IPS DF 19.7 (cell line): ENCODE results near the gene MAPKAP1.

Source experiments
- DNase-seq: peaks from one replicate; pipeline ENCODE4 v3.0.0-alpha.2; 2013; ENCODE audit warnings: low read depth, low spot score

MAPKAP1 gene

GRCh38 chr9:125644819-125645507, 62.0 kb downstream of the MAPKAP1 start:
- DNase-seq, result no peak

DNA sequence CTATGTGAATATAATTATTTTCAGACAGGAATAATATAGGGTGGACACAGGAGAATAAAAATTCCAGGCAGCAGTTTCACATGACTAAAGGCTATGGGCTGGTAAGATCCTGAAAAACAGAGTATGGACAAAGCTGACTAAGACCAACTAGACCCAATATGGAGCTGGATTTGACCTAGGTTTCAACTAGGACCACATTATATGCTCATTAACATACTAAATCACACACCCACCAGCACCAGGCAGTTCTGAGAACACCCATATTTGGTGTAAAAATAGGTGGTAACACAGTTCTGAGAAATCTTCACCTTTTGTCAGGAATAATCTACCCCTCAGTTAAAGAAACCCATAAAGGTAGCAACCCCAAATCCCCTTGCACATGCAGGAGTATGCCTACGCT, 64.7 kb downstream of the MAPKAP1 start:
- no peak for DNase-seq

GRCh38 chr9:125639057-125639456, 68.0 kb downstream of the MAPKAP1 start:
- no peak for DNase-seq

DNA sequence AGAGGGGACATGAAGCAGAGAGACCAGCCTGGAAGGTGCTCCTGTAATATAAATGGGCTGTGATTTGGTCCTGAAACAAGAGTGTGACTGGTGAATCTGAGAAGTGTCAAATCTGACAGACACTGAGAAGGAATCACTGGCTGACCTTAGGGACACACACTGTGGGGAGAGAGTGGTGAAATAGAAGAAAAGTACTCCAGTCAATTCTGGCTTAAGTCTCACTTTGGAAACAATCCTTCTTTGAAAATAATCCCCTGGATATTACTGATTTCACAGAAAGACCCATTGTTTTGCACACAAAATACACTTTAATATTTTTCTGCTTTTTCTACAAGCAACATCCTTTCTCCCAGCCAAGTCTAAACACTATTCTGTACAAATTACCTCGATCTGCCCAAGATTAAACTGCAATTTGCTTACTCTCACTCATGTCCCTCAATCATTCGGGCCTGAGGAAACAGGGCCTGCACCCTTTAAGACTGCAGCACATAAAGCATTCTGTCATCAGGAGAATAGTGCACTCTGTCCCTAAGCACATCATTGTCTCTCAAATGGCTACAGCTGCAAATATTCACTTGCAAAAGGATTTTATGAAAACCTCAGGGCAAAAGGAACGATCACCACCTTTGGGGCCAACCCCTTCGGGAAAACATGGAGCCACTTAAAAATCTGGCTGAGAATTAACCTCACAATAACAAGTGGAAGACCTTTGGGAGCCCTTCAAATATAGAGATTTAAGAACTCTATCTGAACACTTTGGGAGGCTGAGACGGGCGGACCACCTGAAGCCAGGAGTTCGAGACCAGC, 68.6 kb downstream of the MAPKAP1 start:
- DNase-seq, result no peak

- no peak for DNase-seq
These were observed 69.8 kb downstream of the MAPKAP1 start for GRCh38 chr9:125637241-125637640.

DNA sequence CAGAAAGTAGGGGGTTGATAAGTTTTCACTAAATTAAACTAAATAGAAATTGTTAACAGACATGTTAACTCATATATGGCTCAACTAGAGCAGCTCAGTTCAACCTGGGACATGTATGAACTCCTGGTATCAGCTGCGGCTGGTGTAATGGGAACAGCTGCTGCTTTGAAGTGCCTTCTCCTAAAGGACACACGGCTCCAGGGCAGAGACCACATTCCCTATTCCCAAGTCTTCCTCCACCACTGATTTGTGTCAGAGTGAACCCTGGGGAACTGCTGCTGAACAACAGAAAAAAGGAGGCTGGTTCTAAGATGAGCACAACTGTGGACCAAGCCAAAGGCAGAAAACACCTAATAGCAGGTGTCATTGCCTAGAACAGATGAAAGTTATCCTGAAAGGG, 71.1 kb downstream of the MAPKAP1 start:
- DNase-seq, result no peak

DNA sequence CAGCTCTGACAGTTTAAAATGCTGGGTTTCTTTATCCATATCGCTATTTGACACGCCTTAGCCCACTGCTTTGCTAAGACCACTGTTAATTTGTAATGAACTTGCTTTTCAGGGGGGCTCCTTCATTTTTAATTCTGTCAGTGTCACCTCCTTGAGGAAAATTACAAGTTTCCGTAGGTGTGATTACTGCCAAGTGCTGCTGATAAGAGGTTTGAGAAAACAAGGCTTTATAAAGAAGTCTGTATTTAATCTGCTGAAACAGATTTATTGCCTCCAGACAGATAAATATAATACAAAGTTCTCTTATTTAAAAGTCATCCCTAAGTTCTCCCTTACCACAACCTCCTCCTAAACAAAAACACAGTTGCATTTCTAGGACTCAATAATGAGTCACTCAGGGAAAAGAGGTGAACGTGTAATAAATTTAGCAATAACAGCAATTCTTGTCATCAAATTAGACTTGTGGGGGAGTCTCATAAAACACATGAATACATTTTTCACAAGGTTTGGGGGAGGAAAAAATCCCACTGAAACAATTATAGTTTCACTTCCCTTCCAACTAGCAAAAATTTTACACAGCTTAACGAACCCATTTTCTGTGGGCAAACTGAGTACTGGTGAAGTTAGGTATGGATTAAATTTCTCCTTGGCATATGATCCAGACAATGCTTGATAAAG, 72.8 kb downstream of the MAPKAP1 start:
- DNase-seq, result no peak

- no peak for DNase-seq
These were observed 73.8 kb downstream of the MAPKAP1 start for GRCh38 chr9:125633116-125633745.

- no peak for DNase-seq
These were observed 74.5 kb downstream of the MAPKAP1 start for GRCh38 chr9:125632321-125633115.

GRCh38 chr9:125631391-125632085, 75.5 kb downstream of the MAPKAP1 start:
- DNase-seq, result no peak

DNA sequence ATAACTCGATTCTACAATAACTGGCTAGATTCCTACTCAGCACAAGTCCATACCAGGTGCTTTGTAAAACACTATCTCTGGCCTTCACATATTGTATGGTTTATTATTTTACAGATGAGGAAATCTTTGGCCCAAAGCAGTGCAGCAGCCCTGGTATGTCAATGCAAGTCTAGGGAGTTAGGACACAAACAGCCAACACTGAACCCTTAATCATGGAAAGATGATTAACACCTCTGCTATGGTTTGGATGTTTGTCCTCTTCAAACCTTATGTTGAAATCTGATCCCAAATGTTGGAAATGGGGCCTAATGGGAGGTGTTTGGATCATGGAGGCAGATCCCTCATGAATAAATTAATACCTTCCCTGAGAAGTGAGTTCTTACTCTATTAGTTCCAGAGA, 76.6 kb downstream of the MAPKAP1 start:
- DNase-seq, result no peak

DNA sequence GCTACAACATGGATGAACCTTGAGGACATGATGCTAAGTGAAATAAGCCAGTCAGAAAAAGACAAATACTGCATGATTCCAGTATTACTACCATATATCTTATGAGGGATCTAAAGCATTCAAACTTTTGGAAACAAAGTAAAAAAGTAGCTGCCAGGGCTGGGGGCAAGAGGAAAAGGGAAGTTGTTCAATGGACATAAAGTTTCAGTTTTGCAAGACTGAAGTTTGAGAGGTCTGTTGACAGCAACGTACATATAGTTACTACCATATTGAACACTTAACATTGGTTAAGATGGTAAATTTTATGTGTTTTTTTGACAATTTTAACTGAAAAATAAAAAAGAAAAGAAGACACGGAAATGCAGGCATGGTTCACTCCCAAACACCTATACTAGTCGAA, 77.6 kb downstream of the MAPKAP1 start:
- no peak for DNase-seq

DNA sequence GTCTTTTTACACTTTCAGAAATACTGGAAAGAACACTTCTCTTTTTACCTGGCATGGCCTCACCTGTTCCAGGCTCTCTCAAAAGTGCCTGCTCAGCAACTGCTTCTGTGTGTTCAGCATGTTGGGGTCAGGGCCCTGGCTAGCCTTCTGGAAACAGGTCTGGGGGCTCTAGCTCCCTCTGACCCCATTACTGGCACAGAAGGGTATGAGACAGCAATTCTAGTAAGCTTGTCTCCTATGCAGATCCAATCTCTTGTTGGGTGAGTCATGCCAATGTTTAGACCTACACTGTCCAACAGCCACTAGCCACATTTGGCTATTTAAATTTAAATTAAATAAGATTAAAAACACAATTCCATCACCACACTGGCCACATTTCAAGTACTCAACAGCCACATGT, 80.8 kb downstream of the MAPKAP1 start:
- DNase-seq, result no peak

- no peak for DNase-seq
These were observed 85.8 kb downstream of the MAPKAP1 start for GRCh38 chr9:125621170-125621569.

DNA sequence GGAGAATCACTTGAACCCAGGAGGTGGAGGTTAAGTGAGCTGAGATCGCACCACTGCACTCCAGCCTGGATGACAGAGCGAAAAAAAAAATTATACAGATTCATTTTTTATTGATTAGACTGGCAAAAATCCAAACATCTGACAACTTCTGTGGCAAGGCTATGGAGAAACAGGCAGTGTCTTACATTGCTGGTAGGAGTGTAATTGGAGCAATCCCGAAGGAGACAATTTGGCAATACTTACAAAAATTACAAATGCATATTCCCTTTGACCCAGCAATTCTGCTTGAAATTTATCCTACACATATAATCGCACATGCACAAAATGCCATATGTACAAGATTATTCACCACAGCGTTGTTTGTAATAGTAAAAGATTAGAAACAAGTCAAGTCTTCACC, 86.8 kb downstream of the MAPKAP1 start:
- DNase-seq, result no peak

- DNase-seq, result no peak
These were observed 89.9 kb downstream of the MAPKAP1 start for GRCh38 chr9:125617087-125617486.

DNA sequence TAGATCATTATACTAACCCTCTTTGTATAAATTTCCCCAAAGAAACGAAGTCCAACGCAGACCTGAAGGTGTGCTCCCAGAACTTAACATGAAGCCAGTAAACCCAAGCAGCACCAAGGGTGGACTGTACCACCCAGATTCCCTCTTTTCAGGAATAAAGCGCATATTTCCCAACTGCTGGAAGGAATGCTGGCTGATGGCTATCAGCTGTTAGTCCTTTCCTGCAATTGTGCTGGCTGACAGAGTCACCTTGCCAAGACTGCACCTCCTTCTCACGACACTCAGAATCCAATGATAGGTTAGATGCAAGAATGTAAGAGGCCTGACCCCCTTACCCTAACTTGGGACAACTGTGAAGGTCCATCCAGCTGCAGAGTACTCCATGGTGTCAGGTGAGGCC, 93.9 kb downstream of the MAPKAP1 start:
- no peak for DNase-seq

DNA sequence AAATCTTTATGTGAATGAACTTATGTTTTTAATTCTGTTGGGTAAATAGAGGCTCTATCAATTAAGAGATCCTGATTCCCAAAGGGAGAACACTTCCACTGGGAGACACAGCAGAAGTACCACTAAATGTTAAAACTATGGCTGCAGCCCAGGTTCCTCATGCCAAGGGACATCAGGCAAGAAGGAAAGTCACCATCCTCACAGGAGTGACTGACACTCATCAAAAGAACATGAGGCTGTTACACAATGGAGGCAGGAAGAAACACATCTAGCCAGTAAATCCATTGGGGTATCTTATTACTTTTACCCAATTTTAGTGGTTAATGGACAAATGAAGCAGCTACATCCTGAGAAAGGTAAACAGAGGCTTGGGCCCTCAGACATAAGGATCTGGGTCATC, 94.4 kb downstream of the MAPKAP1 start:
- no peak for DNase-seq

GRCh38 chr9:125611121-125611765, 95.8 kb downstream of the MAPKAP1 start:
- no peak for DNase-seq

DNA sequence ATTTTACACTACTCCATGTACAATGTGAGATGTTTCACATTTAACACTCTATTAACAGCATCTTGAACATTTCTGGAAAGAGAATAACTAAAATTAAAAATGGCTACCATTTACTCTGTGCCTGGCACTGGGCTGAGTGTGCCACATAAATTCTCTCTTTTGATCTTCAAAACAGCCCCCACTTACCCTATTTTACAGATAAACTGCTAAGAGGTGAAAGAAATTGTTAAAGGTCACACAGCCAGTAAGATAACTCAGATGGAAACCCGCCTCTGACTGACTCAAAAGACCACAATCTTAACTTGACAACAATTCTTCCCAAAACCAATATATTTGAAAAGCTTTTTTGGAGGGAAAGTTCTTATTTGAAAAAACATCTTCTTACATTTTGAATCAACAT, 97.3 kb downstream of the MAPKAP1 start:
- no peak for DNase-seq
